BLaER1 (cell line): Measurements from ENCODE around the gene IL10RB.
"Not testable (repeated sequence)": the region's sequence is repeated elsewhere in the genome, so short reads cannot be mapped to it uniquely, and the experiment has no call there.

ENCODE experiments used
- H3K27ac ChIP-seq: shearing (Covaris generic); formaldehyde crosslinking; 2 replicates; pipeline ENCODE4 v1.8.1; 2022
- H3K27me3 ChIP-seq: shearing (Covaris generic); formaldehyde crosslinking; 2 replicates; pipeline ENCODE4 v1.8.1; 2022
- H3K36me3 ChIP-seq: shearing (Covaris generic); formaldehyde crosslinking; 2 replicates; pipeline ENCODE4 v1.8.1; 2022
- H3K4me1 ChIP-seq: shearing (Covaris generic); formaldehyde crosslinking; 2 replicates; pipeline ENCODE4 v1.8.1; 2022
- H3K4me2 ChIP-seq: shearing (Covaris generic); formaldehyde crosslinking; 2 replicates; pipeline ENCODE4 v1.8.1; 2022
- H3K4me3 ChIP-seq: shearing (Covaris generic); formaldehyde crosslinking; 2 replicates; pipeline ENCODE4 v1.8.1; 2022
- H3K9ac ChIP-seq: shearing (Covaris generic); formaldehyde crosslinking; 2 replicates; pipeline ENCODE4 v1.8.1; 2022
- H3K9me3 ChIP-seq: shearing (Covaris generic); formaldehyde crosslinking; 2 replicates; pipeline ENCODE4 v1.8.1; 2022
- H4K20me1 ChIP-seq: shearing (Covaris generic); formaldehyde crosslinking; 2 replicates; pipeline ENCODE4 v1.8.1; 2022
- Cebpa-rat ChIP-seq: shearing (Covaris generic); IDR thresholded peaks from 2 replicates; pipeline ENCODE4 v1.8.1; 2022

The IL10RB gene

GRCh38 chr21:33231526-33231925, 34.6 kb upstream of the IL10RB start:
- Histone ChIP-seq H3K4me3 (peak overlapping the region; percentile 99), H3K4me1 (peaks cover 30% of the 10 kb centered on the region), H3K9me3 (no peaks in the 10 kb centered on the region), H3K36me3 (peaks cover 17% of the 10 kb centered on the region), H3K4me2 (peak overlapping the region; percentile 88), H3K9ac (no peak overlapping the region), H3K27me3 (no peaks in the 10 kb centered on the region), H4K20me1 (peaks cover 51% of the 10 kb centered on the region), H3K27ac (no peak overlapping the region)
- TF ChIP-seq Cebpa-rat, result no peak

- Histone ChIP-seq H3K9ac (no peak overlapping the region), H3K4me3 (no peak overlapping the region), H3K9me3 (no peaks in the 10 kb centered on the region), H3K27me3 (no peaks in the 10 kb centered on the region), H4K20me1 (peaks cover 52% of the 10 kb centered on the region), H3K4me2 (peak overlapping the region; percentile 88; the same call in 1 of the 2 replicates), H3K36me3 (peaks cover 27% of the 10 kb centered on the region), H3K27ac (no peak overlapping the region), H3K4me1 (peaks cover 30% of the 10 kb centered on the region)
- TF ChIP-seq Cebpa-rat, result no peak
These were observed 33.7 kb upstream of the IL10RB start for GRCh38 chr21:33232291-33233034.

GRCh38 chr21:33234635-33235520, 31.3 kb upstream of the IL10RB start:
- no peak overlapping the region for H3K4me2 ChIP-seq
- no peak overlapping the region for H3K9ac ChIP-seq
- peaks cover 33% of the 10 kb centered on the region for H3K4me1 ChIP-seq
- peaks cover 52% of the 10 kb centered on the region for H4K20me1 ChIP-seq
- H3K27ac ChIP-seq, result no peak overlapping the region
- H3K27me3 ChIP-seq, result no peaks in the 10 kb centered on the region
- no peak for TF ChIP-seq Cebpa-rat
- peaks cover 30% of the 10 kb centered on the region for H3K36me3 ChIP-seq
- H3K4me3 ChIP-seq, result no peak overlapping the region
- no peaks in the 10 kb centered on the region for H3K9me3 ChIP-seq

GRCh38 chr21:33236013-33236686, 30.0 kb upstream of the IL10RB start:
- H3K4me1 ChIP-seq, result peaks cover 30% of the 10 kb centered on the region
- H4K20me1 ChIP-seq, result peaks cover 48% of the 10 kb centered on the region
- no peak overlapping the region for H3K9ac ChIP-seq
- H3K27ac ChIP-seq, result no peak overlapping the region
- no peak overlapping the region for H3K4me2 ChIP-seq
- peaks cover 30% of the 10 kb centered on the region for H3K36me3 ChIP-seq
- H3K9me3 ChIP-seq, result no peaks in the 10 kb centered on the region
- H3K27me3 ChIP-seq, result no peaks in the 10 kb centered on the region
- no peak overlapping the region for H3K4me3 ChIP-seq
- no peak for TF ChIP-seq Cebpa-rat

- Histone ChIP-seq H3K9ac (no peak overlapping the region), H4K20me1 (peaks cover 42% of the 10 kb centered on the region), H3K36me3 (peaks cover 31% of the 10 kb centered on the region), H3K27ac (no peak overlapping the region), H3K4me3 (no peak overlapping the region), H3K4me2 (no peak overlapping the region), H3K4me1 (peaks cover 29% of the 10 kb centered on the region), H3K27me3 (no peaks in the 10 kb centered on the region), H3K9me3 (no peaks in the 10 kb centered on the region)
- no peak for TF ChIP-seq Cebpa-rat
These were observed 29.4 kb upstream of the IL10RB start for GRCh38 chr21:33236766-33237165.

- Histone ChIP-seq H3K27me3 (no peaks in the 10 kb centered on the region), H3K4me2 (peak overlapping the region; percentile 2; the same call in 1 of the 2 replicates), H3K27ac (no peak overlapping the region), H3K4me3 (no peak overlapping the region), H3K9ac (no peak overlapping the region), H4K20me1 (peaks cover 35% of the 10 kb centered on the region), H3K4me1 (peaks cover 23% of the 10 kb centered on the region), H3K36me3 (peaks cover 37% of the 10 kb centered on the region), H3K9me3 (no peaks in the 10 kb centered on the region)
- no peak for TF ChIP-seq Cebpa-rat
These were observed 28.7 kb upstream of the IL10RB start for GRCh38 chr21:33237486-33237885.

- no peak overlapping the region for H3K4me3 ChIP-seq
- no peaks in the 10 kb centered on the region for H3K27me3 ChIP-seq
- H4K20me1 ChIP-seq, result peaks cover 28% of the 10 kb centered on the region
- peaks cover 42% of the 10 kb centered on the region for H3K36me3 ChIP-seq
- H3K27ac ChIP-seq, result 0 out of 2 replicates have a peak overlapping the region, but pooled peaks have one; percentile 22
- no peaks in the 10 kb centered on the region for H3K9me3 ChIP-seq
- H3K4me2 ChIP-seq, result peak overlapping the region; percentile 2; the same call in 1 of the 2 replicates
- no peak overlapping the region for H3K9ac ChIP-seq
- TF ChIP-seq Cebpa-rat, result no peak
- H3K4me1 ChIP-seq, result peaks cover 25% of the 10 kb centered on the region
These were observed 28.0 kb upstream of the IL10RB start for GRCh38 chr21:33238146-33238545.

- Histone ChIP-seq H3K9ac (no peak overlapping the region), H3K36me3 (peaks cover 44% of the 10 kb centered on the region)
These were observed 27.5 kb upstream of the IL10RB start for GRCh38 chr21:33238565-33239255.

GRCh38 chr21:33239559-33240127, 26.5 kb upstream of the IL10RB start:
- not testable (repeated sequence) for H3K9me3 ChIP-seq, H3K27me3 ChIP-seq, H3K27ac ChIP-seq, H3K4me3 ChIP-seq, H3K9ac ChIP-seq, H3K4me2 ChIP-seq
- Histone ChIP-seq H3K4me1 (peaks cover 40% of the 10 kb centered on the region), H4K20me1 (peaks cover 19% of the 10 kb centered on the region; the same call in 1 of the 2 replicates), H3K36me3 (peaks cover 44% of the 10 kb centered on the region)

More at GRCh38 chr21:33238565-33239255, 27.5 kb upstream of the IL10RB start:
- 0 out of 2 replicates have a peak overlapping the region, but pooled peaks have one; percentile 22 for H3K27ac ChIP-seq
- no peaks in the 10 kb centered on the region for H3K27me3 ChIP-seq
- H3K9me3 ChIP-seq, result no peaks in the 10 kb centered on the region
- peak overlapping the region; percentile 2; the same call in 1 of the 2 replicates for H3K4me2 ChIP-seq
- TF ChIP-seq Cebpa-rat, result no peak
- H3K4me1 ChIP-seq, result peaks cover 30% of the 10 kb centered on the region
- H3K4me3 ChIP-seq, result no peak overlapping the region
- H4K20me1 ChIP-seq, result peaks cover 25% of the 10 kb centered on the region; the same call in 1 of the 2 replicates
